Spleen (tissue), 7 donors: ENCODE data around the gene ABCC2.

Experiments used
- POLR2A ChIP-seq, 3 donors: fragments of 450-650 bp; IDR thresholded peaks; one replicate each; pipeline ENCODE4 v1.5.1; 2017; ENCODE audit warnings: antibody characterized with exemption in 3 of 3, mild to moderate bottlenecking in 1 of 3
- TF ChIP-seq, protein P1 (sequence below), 11 experiments: fragments of 200-600 bp in 7 of 11; fragments of 450-650 bp in 4 of 11; sonication (generic) in 4 of 11; IDR thresholded peaks in 8 of 11; conservative IDR thresholded peaks in 3 of 11; 1 replicate in 7 of 11; 2 replicates in 4 of 11; pipeline versions ENCODE4 v1.4.0 to v1.8.0; 2016 to 2021; ENCODE audit warnings: antibody characterized with exemption in 11 of 11, inconsistent platforms in 4 of 11, mild to moderate bottlenecking in 1 of 11
- donor health status: DM: no; HTN: no; CAD: no; lungs with moderate emphysema.
- donor health status: DM: no; HTN: no; CAD: no.
- donor health status: DM: no; HTN: no; CAD: no.

DNA sequence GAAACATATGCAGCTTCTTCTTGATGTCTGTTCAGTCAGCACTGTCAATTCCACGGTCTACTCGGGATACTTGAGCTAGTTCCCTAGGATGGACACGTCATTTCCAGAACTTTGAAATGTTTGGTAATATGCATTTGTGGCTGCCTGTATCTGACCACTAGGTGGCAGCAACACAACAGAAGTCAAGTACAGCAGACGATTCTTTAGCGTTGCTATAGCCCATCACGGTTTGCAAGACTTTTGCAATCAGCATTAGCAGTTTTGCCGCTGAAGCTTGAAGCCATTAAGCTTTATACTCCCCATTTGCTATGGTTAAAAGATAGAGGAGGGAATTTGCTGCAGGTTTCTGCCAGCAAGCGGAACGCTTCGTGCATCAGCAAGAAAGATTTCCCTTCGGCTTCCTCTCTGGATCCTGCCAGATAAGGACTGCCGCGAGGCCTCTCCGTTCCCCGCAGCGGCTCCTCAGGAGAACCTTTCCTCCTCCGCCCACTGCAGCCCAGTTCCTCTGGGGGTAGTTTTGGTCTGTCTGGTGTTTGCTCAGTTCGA lies 63.5 kb downstream of the ABCC2 start:
- TF ChIP-seq, protein P1, sequence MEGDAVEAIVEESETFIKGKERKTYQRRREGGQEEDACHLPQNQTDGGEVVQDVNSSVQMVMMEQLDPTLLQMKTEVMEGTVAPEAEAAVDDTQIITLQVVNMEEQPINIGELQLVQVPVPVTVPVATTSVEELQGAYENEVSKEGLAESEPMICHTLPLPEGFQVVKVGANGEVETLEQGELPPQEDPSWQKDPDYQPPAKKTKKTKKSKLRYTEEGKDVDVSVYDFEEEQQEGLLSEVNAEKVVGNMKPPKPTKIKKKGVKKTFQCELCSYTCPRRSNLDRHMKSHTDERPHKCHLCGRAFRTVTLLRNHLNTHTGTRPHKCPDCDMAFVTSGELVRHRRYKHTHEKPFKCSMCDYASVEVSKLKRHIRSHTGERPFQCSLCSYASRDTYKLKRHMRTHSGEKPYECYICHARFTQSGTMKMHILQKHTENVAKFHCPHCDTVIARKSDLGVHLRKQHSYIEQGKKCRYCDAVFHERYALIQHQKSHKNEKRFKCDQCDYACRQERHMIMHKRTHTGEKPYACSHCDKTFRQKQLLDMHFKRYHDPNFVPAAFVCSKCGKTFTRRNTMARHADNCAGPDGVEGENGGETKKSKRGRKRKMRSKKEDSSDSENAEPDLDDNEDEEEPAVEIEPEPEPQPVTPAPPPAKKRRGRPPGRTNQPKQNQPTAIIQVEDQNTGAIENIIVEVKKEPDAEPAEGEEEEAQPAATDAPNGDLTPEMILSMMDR (IDR thresholded peaks at IDR 0.05 in 8 of 11, conservative IDR thresholded peaks at IDR 0.05 in 3 of 11), result peak; percentile 80 to 97 (median 93)
- no peak for TF ChIP-seq POLR2A (IDR thresholded peaks at IDR 0.05)
